Measurements from ENCODE around the gene ABHD18. TPM values are rescaled to one million over a fixed set of nuclear protein-coding genes. Genes with fewer than 3 reads are reported as not detected.
A peak's percentile ranks its signal among the peaks of the same experiment; 100 is the strongest.
"Not testable (repeated sequence)": the region's sequence is repeated elsewhere in the genome, so short reads cannot be mapped to it uniquely, and the experiment has no call there.

ABHD18 gene
- 10 to 100 TPM; 16.3 to 25.8 (median 21.7) TPM for total RNA-seq
- total RNA-seq (2013) = 21.5 TPM
- total RNA-seq = 19.9 to 54.5 (median 32.8) reads per million in 29 experiments

- Histone ChIP-seq H3K36me3 (ENCODE audit: control insufficient read depth in 2 of 2, extremely low read depth in 1 of 2, insufficient read depth in 1 of 2, low read length in 1 of 2) (peaks cover 0 to 6% of the 10 kb centered on the region in 2 donors), H3K9me3 (no peaks in the 10 kb centered on the region), H3K27ac (ENCODE audit: low read length) (peak within 1 kb of the TSS; percentile 85), H3K4me1 (ENCODE audit: control insufficient read depth in 1 of 2, extremely low read depth in 1 of 2, insufficient read depth in 2 of 2, low read length in 2 of 2) (peaks cover 6 to 20% of the 10 kb centered on the region in 2 experiments), H3K4me3 (ENCODE audit: control insufficient read depth in 1 of 2, extremely low read depth in 1 of 2, low read length in 1 of 2) (peak within 1 kb of the TSS; percentile 88 to 100), H3K27me3 (replicated peaks in 1 of 2; ENCODE audit: control insufficient read depth in 2 of 2, extremely low read depth in 1 of 2, insufficient read depth in 2 of 2, low read length in 1 of 2) (no peaks in the 10 kb centered on the region)
- ChIA-PET CTCF (interaction anchor here in 1 of 2 donors (0.5 to 1.4 kb wide), 5 partner anchors 8 to 240 kb away, joined by 3 to 4 read pairs (median 4); partner anchors contain the start of gene PLK4), POLR2A (interaction anchor here (0.5 to 2.3 kb wide), 10 partner anchors 13 to 1128 kb away, joined by 3 to 9 read pairs (median 4); partner anchors contain the start of genes LARP1B (in 1 of the 2), PLK4 (in 1 of the 2) and SCLT1 (in 1 of the 2))
- Mint-ChIP-seq H3K36me3 (peaks cover 6% of the 10 kb centered on the region), H3K4me1 (peaks cover 49 to 53% (median 52%) of the 10 kb centered on the region in 3 donors), H3K27ac (peak within 1 kb of the TSS; percentile 95 to 98), H3K4me3 (peak within 1 kb of the TSS; percentile 95 to 97 (median 96)), H3K27me3 (no peaks in the 10 kb centered on the region), H3K9me3 (no peaks in the 10 kb centered on the region)
- under 1% methylated on average over 64 of the region's 69 CpGs for WGBS (ENCODE audit: insufficient coverage)
- ATAC-seq (replicated peaks in 1 of 4) = peak; percentile 90 to 95 (median 94)
- peak; percentile 96 to 100 (median 98) for DNase-seq
Measured at GRCh38 chr4:127965062-127965802, at the start of gene ABHD18, which contains the start of gene MFSD8. TSS of gene ABHD18 (plus strand) at chr4:127965406. CDS start at chr4:127982956, 17,550 bp downstream. TSS of gene MFSD8 (minus strand) at chr4:127965173. CDS start at chr4:127965133, 40 bp downstream.

- Mint-ChIP-seq H3K27me3 (no peaks in the 10 kb centered on the region), H3K9me3 (no peaks in the 10 kb centered on the region), H3K4me3 (no peak overlapping the region), H3K36me3 (peaks cover 29% of the 10 kb centered on the region), H3K27ac (no peak overlapping the region), H3K4me1 (no peaks in the 10 kb centered on the region)
- DNase-seq (no peak), ATAC-seq (replicated peaks in 1 of 4) (no peak)
- Histone ChIP-seq H3K4me3 (ENCODE audit: control insufficient read depth in 1 of 2, extremely low read depth in 1 of 2, low read length in 1 of 2) (no peak overlapping the region), H3K4me1 (ENCODE audit: control insufficient read depth in 1 of 2, extremely low read depth in 1 of 2, insufficient read depth in 2 of 2, low read length in 2 of 2) (no peaks in the 10 kb centered on the region), H3K27me3 (replicated peaks in 1 of 2; ENCODE audit: control insufficient read depth in 2 of 2, extremely low read depth in 1 of 2, insufficient read depth in 2 of 2, low read length in 1 of 2) (no peaks in the 10 kb centered on the region), H3K36me3 (ENCODE audit: control insufficient read depth in 2 of 2, extremely low read depth in 1 of 2, insufficient read depth in 1 of 2, low read length in 1 of 2) (peaks cover 0 to 28% of the 10 kb centered on the region in 2 donors), H3K27ac (ENCODE audit: low read length) (no peak overlapping the region), H3K9me3 (no peaks in the 10 kb centered on the region)
- no CpG with 5 or more reads among the region's 3 CpGs for WGBS (ENCODE audit: insufficient coverage)
- ChIA-PET CTCF (no interaction called here), POLR2A (no interaction called here)
Measured at GRCh38 chr4:127916512-127916911, 48.7 kb upstream of the ABHD18 start.

- Mint-ChIP-seq H3K4me3 (no peak overlapping the region), H3K27me3 (no peaks in the 10 kb centered on the region), H3K27ac (no peak overlapping the region), H3K36me3 (peaks cover 32% of the 10 kb centered on the region), H3K9me3 (no peaks in the 10 kb centered on the region), H3K4me1 (no peaks in the 10 kb centered on the region)
- no peaks in the 10 kb centered on the region for H3K27me3 ChIP-seq (replicated peaks in 1 of 2; ENCODE audit: control insufficient read depth in 2 of 2, extremely low read depth in 1 of 2, insufficient read depth in 2 of 2, low read length in 1 of 2)
- no peaks in the 10 kb centered on the region for H3K9me3 ChIP-seq
- no peak overlapping the region for H3K4me3 ChIP-seq (ENCODE audit: control insufficient read depth in 1 of 2, extremely low read depth in 1 of 2, low read length in 1 of 2)
- ChIA-PET POLR2A (no interaction called here), CTCF (interaction anchor here in 1 of 2 donors (0.6 kb wide), 1 partner anchor 68 kb away, joined by 3 read pairs; no protein-coding TSS in a partner anchor)
- no peak for ATAC-seq (replicated peaks in 1 of 4)
- H3K4me1 ChIP-seq (ENCODE audit: control insufficient read depth in 1 of 2, extremely low read depth in 1 of 2, insufficient read depth in 2 of 2, low read length in 2 of 2) = no peaks in the 10 kb centered on the region
- no peak overlapping the region for H3K27ac ChIP-seq (ENCODE audit: low read length)
- no peak for DNase-seq
- peaks cover 0 to 34% of the 10 kb centered on the region in 2 donors for H3K36me3 ChIP-seq (ENCODE audit: control insufficient read depth in 2 of 2, extremely low read depth in 1 of 2, insufficient read depth in 1 of 2, low read length in 1 of 2)
Measured at GRCh38 chr4:127917151-127917550, 48.1 kb upstream of the ABHD18 start.

- Mint-ChIP-seq H3K36me3 (peaks cover 53% of the 10 kb centered on the region), H3K4me3 (no peak overlapping the region), H3K27me3 (no peaks in the 10 kb centered on the region), H3K27ac (no peak overlapping the region), H3K9me3 (peaks cover 0 to 2% (median 0%) of the 10 kb centered on the region in 3 donors), H3K4me1 (peaks cover 0 to 2% (median 0%) of the 10 kb centered on the region in 3 donors)
- CTCF ChIA-PET = no interaction called here
- Histone ChIP-seq H3K27ac (ENCODE audit: low read length) (no peak overlapping the region), H3K27me3 (replicated peaks in 1 of 2; ENCODE audit: control insufficient read depth in 2 of 2, extremely low read depth in 1 of 2, insufficient read depth in 2 of 2, low read length in 1 of 2) (no peaks in the 10 kb centered on the region), H3K4me3 (ENCODE audit: control insufficient read depth in 1 of 2, extremely low read depth in 1 of 2, low read length in 1 of 2) (no peak overlapping the region), H3K9me3 (no peaks in the 10 kb centered on the region), H3K36me3 (ENCODE audit: control insufficient read depth in 2 of 2, extremely low read depth in 1 of 2, insufficient read depth in 1 of 2, low read length in 1 of 2) (peaks cover 0 to 35% of the 10 kb centered on the region in 2 donors), H3K4me1 (ENCODE audit: control insufficient read depth in 1 of 2, extremely low read depth in 1 of 2, insufficient read depth in 2 of 2, low read length in 2 of 2) (no peaks in the 10 kb centered on the region)
- POLR2A ChIA-PET = no interaction called here
- ATAC-seq (replicated peaks in 1 of 4) (no peak), DNase-seq (no peak)
- WGBS (ENCODE audit: insufficient coverage) = 100% methylated on average over 1 of the region's 3 CpGs
Measured at GRCh38 chr4:127920521-127920920, 44.7 kb upstream of the ABHD18 start.

- no peaks in the 10 kb centered on the region for H3K4me1 ChIP-seq (ENCODE audit: control insufficient read depth in 1 of 2, extremely low read depth in 1 of 2, insufficient read depth in 2 of 2, low read length in 2 of 2)
- ChIA-PET CTCF (no interaction called here), POLR2A (interaction anchor here in 1 of 2 donors (0.5 kb wide), 1 partner anchor 136 kb away, joined by 3 read pairs; no protein-coding TSS in a partner anchor)
- no CpG with 5 or more reads among the region's 2 CpGs for WGBS (ENCODE audit: insufficient coverage)
- ATAC-seq (replicated peaks in 1 of 4) (no peak), DNase-seq (no peak)
- Mint-ChIP-seq H3K27ac (no peak overlapping the region), H3K36me3 (peaks cover 58% of the 10 kb centered on the region), H3K27me3 (no peaks in the 10 kb centered on the region), H3K4me1 (peaks cover 0 to 2% (median 0%) of the 10 kb centered on the region in 3 donors), H3K4me3 (no peak overlapping the region), H3K9me3 (peaks cover 0 to 6% (median 3%) of the 10 kb centered on the region in 3 donors)
- H3K9me3 ChIP-seq = no peaks in the 10 kb centered on the region
- H3K36me3 ChIP-seq (ENCODE audit: control insufficient read depth in 2 of 2, extremely low read depth in 1 of 2, insufficient read depth in 1 of 2, low read length in 1 of 2) = peaks cover 0 to 38% of the 10 kb centered on the region in 2 donors
- no peaks in the 10 kb centered on the region for H3K27me3 ChIP-seq (replicated peaks in 1 of 2; ENCODE audit: control insufficient read depth in 2 of 2, extremely low read depth in 1 of 2, insufficient read depth in 2 of 2, low read length in 1 of 2)
- H3K27ac ChIP-seq (ENCODE audit: low read length) = no peak overlapping the region
- no peak overlapping the region for H3K4me3 ChIP-seq (ENCODE audit: control insufficient read depth in 1 of 2, extremely low read depth in 1 of 2, low read length in 1 of 2)
Measured at GRCh38 chr4:127922226-127922625, 43.0 kb upstream of the ABHD18 start.

- H3K4me1 ChIP-seq (ENCODE audit: control insufficient read depth in 1 of 2, extremely low read depth in 1 of 2, insufficient read depth in 2 of 2, low read length in 2 of 2); ATAC-seq (replicated peaks in 1 of 4); DNase-seq; H3K27me3 ChIP-seq (replicated peaks in 1 of 2; ENCODE audit: control insufficient read depth in 2 of 2, extremely low read depth in 1 of 2, insufficient read depth in 2 of 2, low read length in 1 of 2); H3K9me3 ChIP-seq; H3K4me1 Mint-ChIP-seq; H3K27ac Mint-ChIP-seq; H3K9me3 Mint-ChIP-seq; CTCF ChIA-PET; POLR2A ChIA-PET; H3K27me3 Mint-ChIP-seq; H3K27ac ChIP-seq (ENCODE audit: low read length); H3K4me3 Mint-ChIP-seq; H3K4me3 ChIP-seq (ENCODE audit: control insufficient read depth in 1 of 2, extremely low read depth in 1 of 2, low read length in 1 of 2): not testable (repeated sequence)
- H3K36me3 Mint-ChIP-seq = peaks cover 58% of the 10 kb centered on the region
- WGBS (ENCODE audit: insufficient coverage) = no CpG with 5 or more reads among the region's 2 CpGs
- H3K36me3 ChIP-seq (ENCODE audit: control insufficient read depth in 2 of 2, extremely low read depth in 1 of 2, insufficient read depth in 1 of 2, low read length in 1 of 2) = peaks cover 0 to 31% of the 10 kb centered on the region in 2 donors
Measured at GRCh38 chr4:127925720-127926119, 39.5 kb upstream of the ABHD18 start.

All from T-cell (primary cell).